SJSA1 (cell line): ENCODE measurements around the gene CYP46A1. TPM values are rescaled to one million over a fixed set of nuclear protein-coding genes. Genes with fewer than 3 reads are reported as not detected.
A peak's percentile ranks its signal among the peaks of the same experiment; 100 is the strongest.

Source experiments
- DNase-seq, 2 experiments: peaks; one replicate each; pipeline ENCODE4 v3.0.0-alpha.2; 2015 to 2020; ENCODE audit warnings: low spot score in 2 of 2, low read depth in 1 of 2
- H3K27ac ChIP-seq: fragments of 250-450 bp; sonication (Bioruptor Pico); 2 replicates; pipeline ENCODE4 v1.5.1; 2020; ENCODE audit warnings: mild to moderate bottlenecking, moderate library complexity
- H3K27me3 ChIP-seq: fragments of 250-450 bp; sonication (Bioruptor Pico); replicated peaks from 2 replicates; pipeline ENCODE4 v1.5.1; 2020; ENCODE audit warnings: mild to moderate bottlenecking, moderate library complexity
- H3K36me3 ChIP-seq: fragments of 250-450 bp; sonication (Bioruptor Pico); 2 replicates; pipeline ENCODE4 v1.5.1; 2020; ENCODE audit warnings: mild to moderate bottlenecking
- H3K4me1 ChIP-seq: fragments of 250-450 bp; sonication (Bioruptor Pico); replicated peaks from 2 replicates; pipeline ENCODE4 v1.6.1; 2021; ENCODE audit warnings: mild to moderate bottlenecking
- H3K4me3 ChIP-seq: fragments of 250-450 bp; sonication (Bioruptor Pico); 2 replicates; pipeline ENCODE4 v1.5.1; 2020; ENCODE audit warnings: mild to moderate bottlenecking
- H3K9me3 ChIP-seq: fragments of 250-450 bp; sonication (Bioruptor Pico); replicated peaks from 2 replicates; pipeline ENCODE4 v1.5.1; 2020; ENCODE audit warnings: mild to moderate bottlenecking
- total RNA-seq: library from RNA; depleted of rRNA; stranded (reverse); fragments of >200 nt; shearing (Covaris generic); gene quantifications from 2 replicates; pipeline ENCODE4 v1.2.3, GENCODE V29; 2014

Gene CYP46A1
- total RNA-seq, 1 experiment from 2014 or later, result 0.21 TPM

GRCh38 chr14:99724939-99725773 is 41.1 kb downstream of the CYP46A1 start:
- Histone ChIP-seq H3K4me1 (peaks cover 6% of the 10 kb centered on the region), H3K36me3 (0 out of 2 replicates have a peak, but pooled peaks cover 3% of the 10 kb centered on the region), H3K27ac (no peak overlapping the region), H3K4me3 (no peak overlapping the region), H3K27me3 (no peaks in the 10 kb centered on the region), H3K9me3 (no peaks in the 10 kb centered on the region)
- no peak for DNase-seq

DNA sequence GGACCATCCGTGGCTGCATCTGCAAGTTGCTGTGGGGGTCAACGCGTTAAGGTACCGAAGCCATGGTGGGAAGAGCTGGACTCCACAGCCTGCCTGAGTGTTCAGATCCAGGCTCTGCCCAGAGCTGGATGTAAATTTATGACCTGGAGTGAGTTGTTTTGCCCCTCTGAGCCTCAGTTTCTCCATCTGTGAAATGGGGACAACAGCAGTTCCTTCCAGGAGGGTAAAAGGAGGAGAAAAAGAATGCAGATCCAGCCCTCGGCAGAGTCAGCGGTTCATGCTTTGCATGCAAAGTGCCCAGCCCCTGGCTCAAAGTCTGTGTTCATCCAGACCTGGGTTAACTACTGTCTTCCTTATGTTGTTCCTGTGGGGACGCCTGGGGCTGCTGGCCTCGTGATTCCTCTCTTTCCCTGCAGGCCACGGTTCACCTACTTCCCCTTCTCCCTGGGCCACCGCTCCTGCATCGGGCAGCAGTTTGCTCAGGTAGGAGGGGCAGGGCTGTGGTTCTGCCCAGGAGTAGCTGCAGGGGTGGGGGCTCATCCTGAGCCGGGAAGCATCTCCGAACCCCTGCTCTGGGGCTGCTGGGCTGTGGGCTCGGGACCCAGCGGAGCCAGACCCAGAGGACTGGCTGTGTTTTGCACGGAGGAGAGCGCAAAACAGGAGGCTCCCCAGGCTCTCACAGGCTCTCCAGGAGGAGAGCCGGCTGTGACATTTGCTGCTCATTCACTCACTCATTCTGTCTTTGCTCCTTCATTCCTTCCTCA is 41.9 kb downstream of the CYP46A1 start:
- peaks cover 14% of the 10 kb centered on the region for H3K4me1 ChIP-seq
- H3K9me3 ChIP-seq, result no peaks in the 10 kb centered on the region
- DNase-seq, result no peak
- H3K27ac ChIP-seq, result no peak overlapping the region
- no peaks in the 10 kb centered on the region for H3K27me3 ChIP-seq
- no peak overlapping the region for H3K4me3 ChIP-seq
- H3K36me3 ChIP-seq, result 0 out of 2 replicates have a peak, but pooled peaks cover 4% of the 10 kb centered on the region

DNA sequence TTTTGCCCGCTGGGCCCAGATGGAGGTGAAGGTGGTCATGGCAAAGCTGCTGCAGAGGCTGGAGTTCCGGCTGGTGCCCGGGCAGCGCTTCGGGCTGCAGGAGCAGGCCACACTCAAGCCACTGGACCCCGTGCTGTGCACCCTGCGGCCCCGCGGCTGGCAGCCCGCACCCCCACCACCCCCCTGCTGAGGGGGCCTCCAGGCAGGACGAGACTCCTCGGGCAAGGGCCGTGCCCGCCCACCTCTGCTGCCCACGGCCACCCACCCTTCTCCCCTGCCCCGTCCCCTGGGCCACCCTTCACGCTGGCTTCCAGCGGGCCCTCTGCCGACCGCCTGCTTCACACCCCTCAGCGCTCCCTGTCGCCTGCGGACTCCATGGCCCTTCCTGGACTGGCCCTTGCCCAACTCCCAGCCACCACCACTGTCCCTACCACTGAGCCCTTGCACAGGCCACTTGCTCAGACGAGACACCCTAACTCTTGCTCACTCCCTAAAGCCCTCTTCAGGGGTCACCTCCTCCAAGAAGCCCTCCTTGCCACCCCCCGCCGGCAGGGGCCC is 42.5 kb downstream of the CYP46A1 start:
- peak in 1 of 2 experiments; percentile 38 for DNase-seq
- Histone ChIP-seq H3K4me3 (no peak overlapping the region), H3K27ac (no peak overlapping the region), H3K27me3 (no peaks in the 10 kb centered on the region), H3K9me3 (no peaks in the 10 kb centered on the region), H3K36me3 (0 out of 2 replicates have a peak, but pooled peaks cover 4% of the 10 kb centered on the region), H3K4me1 (peaks cover 20% of the 10 kb centered on the region)

- Histone ChIP-seq H3K4me1 (peaks cover 27% of the 10 kb centered on the region), H3K9me3 (no peaks in the 10 kb centered on the region), H3K4me3 (no peak overlapping the region), H3K27ac (no peak overlapping the region), H3K27me3 (no peaks in the 10 kb centered on the region), H3K36me3 (0 out of 2 replicates have a peak, but pooled peaks cover 4% of the 10 kb centered on the region)
- peak in 1 of 2 experiments; percentile 33 for DNase-seq
These were observed 43.2 kb downstream of the CYP46A1 start for GRCh38 chr14:99727096-99727870.

GRCh38 chr14:99728231-99728920 is 44.3 kb downstream of the CYP46A1 start:
- Histone ChIP-seq H3K27me3 (no peaks in the 10 kb centered on the region), H3K36me3 (0 out of 2 replicates have a peak, but pooled peaks cover 4% of the 10 kb centered on the region), H3K27ac (no peak overlapping the region), H3K4me1 (peaks cover 38% of the 10 kb centered on the region), H3K9me3 (no peaks in the 10 kb centered on the region), H3K4me3 (no peak overlapping the region)
- DNase-seq, result peak in 1 of 2 experiments; percentile 27

DNA sequence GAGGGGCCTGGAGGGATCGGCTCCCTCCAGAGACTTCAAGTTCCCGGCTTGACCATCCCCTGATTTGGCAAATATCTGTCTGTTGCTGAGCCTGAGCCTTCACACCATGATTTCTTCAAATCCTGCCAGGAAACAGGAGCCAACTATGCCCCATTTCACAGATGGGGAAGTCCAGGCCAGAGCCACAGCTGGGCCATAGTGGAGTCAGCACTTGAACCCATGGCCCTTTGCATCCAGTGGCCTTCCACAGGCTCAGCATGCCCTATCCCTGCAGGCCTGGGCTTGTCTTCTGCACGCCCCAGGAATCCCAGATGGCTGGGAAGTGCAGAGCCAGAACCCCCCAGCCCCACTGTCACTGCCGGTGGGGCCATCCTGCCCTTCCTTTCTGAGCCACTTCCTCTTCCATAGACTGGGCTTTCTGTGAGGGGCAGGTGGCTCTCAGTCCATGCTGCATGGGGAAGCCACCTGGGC is 44.9 kb downstream of the CYP46A1 start:
- Histone ChIP-seq H3K4me1 (peaks cover 44% of the 10 kb centered on the region), H3K4me3 (no peak overlapping the region), H3K27me3 (no peaks in the 10 kb centered on the region), H3K27ac (no peak overlapping the region), H3K9me3 (no peaks in the 10 kb centered on the region), H3K36me3 (0 out of 2 replicates have a peak, but pooled peaks cover 4% of the 10 kb centered on the region)
- DNase-seq, result peak in 1 of 2 experiments; percentile 27

- peak; percentile 66 to 73 for DNase-seq
These were observed 46.1 kb downstream of the CYP46A1 start for GRCh38 chr14:99729991-99730875.

GRCh38 chr14:99730876-99731546 is 46.9 kb downstream of the CYP46A1 start:
- peaks cover 54% of the 10 kb centered on the region for H3K4me1 ChIP-seq
- peak overlapping the region; percentile 81; the same call in 1 of the 2 replicates for H3K27ac ChIP-seq
- H3K4me3 ChIP-seq, result no peak overlapping the region
- H3K9me3 ChIP-seq, result no peaks in the 10 kb centered on the region
- H3K27me3 ChIP-seq, result no peaks in the 10 kb centered on the region
- 0 out of 2 replicates have a peak, but pooled peaks cover 4% of the 10 kb centered on the region for H3K36me3 ChIP-seq
- DNase-seq, result peak in 1 of 2 experiments; percentile 34

More at GRCh38 chr14:99729991-99730875, 46.1 kb downstream of the CYP46A1 start:
- H3K4me1 ChIP-seq, result peaks cover 51% of the 10 kb centered on the region
- H3K4me3 ChIP-seq, result peak overlapping the region; percentile 56
- no peaks in the 10 kb centered on the region for H3K9me3 ChIP-seq
- H3K27me3 ChIP-seq, result no peaks in the 10 kb centered on the region
- H3K36me3 ChIP-seq, result 0 out of 2 replicates have a peak, but pooled peaks cover 4% of the 10 kb centered on the region
- H3K27ac ChIP-seq, result peak overlapping the region; percentile 81

- no peaks in the 10 kb centered on the region for H3K9me3 ChIP-seq
- no peak overlapping the region for H3K4me3 ChIP-seq
- peak; percentile 74 to 79 for DNase-seq
- H3K4me1 ChIP-seq, result peaks cover 60% of the 10 kb centered on the region
- H3K27me3 ChIP-seq, result no peaks in the 10 kb centered on the region
- H3K27ac ChIP-seq, result peak overlapping the region; percentile 46; the same call in 1 of the 2 replicates
- H3K36me3 ChIP-seq, result 0 out of 2 replicates have a peak, but pooled peaks cover 4% of the 10 kb centered on the region
These were observed 47.7 kb downstream of the CYP46A1 start for GRCh38 chr14:99731547-99732435.

DNA sequence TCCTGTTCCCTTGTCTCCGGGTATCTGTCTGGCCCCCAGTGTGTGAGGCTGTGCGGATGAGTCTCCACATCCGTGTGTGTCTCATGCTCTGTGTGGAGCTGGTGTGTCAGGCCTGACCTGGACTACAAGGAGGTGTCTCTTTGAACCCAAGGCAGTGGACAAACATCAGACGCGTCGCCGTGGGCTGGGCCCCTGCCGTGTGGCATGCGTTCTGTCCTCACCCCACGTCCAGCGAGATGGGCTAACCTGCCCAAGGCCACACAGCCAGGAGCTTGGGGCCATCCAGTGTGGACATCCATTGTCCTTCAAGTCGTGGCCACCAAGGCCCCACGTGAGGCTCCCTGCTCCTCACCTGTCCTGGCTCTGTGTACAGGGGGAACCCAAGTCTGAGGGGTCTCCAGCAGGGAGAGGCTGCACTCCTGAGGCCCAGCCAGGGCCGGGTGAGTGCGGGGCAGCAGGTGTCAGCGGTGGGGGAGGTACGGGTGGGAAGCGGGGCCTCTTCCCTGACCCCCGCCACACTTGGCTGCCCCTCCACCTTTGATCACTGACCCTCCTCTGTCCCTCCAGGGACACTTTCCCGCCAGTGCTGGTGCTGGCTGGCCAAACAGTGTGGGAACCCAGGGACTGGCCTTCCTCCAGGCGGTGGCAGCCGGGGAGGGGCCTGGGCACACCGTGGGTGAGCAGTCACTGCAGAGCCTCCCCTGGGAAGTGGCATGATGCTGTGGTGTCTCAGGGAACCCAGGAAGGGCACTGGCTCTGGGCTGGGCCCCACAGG is 48.5 kb downstream of the CYP46A1 start:
- DNase-seq, result peak in 1 of 2 experiments; percentile 41
- H3K27me3 ChIP-seq, result no peaks in the 10 kb centered on the region
- H3K4me1 ChIP-seq, result peaks cover 68% of the 10 kb centered on the region
- no peaks in the 10 kb centered on the region for H3K9me3 ChIP-seq
- H3K4me3 ChIP-seq, result no peak overlapping the region
- H3K27ac ChIP-seq, result peak overlapping the region; percentile 46
- H3K36me3 ChIP-seq, result 0 out of 2 replicates have a peak, but pooled peaks cover 4% of the 10 kb centered on the region
